GM12875 (cell line): ENCODE measurements around the gene NFKB1.

Experiments used
- H3K4me3 ChIP-seq: one replicate; pipeline ENCODE4 v1.5.1; 2011; ENCODE audit warnings: low read depth, low read length, control low read depth
- TF ChIP-seq, protein P1 (sequence below): IDR thresholded peaks from 2 replicates; pipeline ENCODE4 v1.5.1; 2011; ENCODE audit warnings: low read depth, mild to moderate bottlenecking, control low read depth, inconsistent platforms, low read length, moderate library complexity, borderline replicate concordance; ENCODE audit not compliant: insufficient read depth

NFKB1 gene

DNA sequence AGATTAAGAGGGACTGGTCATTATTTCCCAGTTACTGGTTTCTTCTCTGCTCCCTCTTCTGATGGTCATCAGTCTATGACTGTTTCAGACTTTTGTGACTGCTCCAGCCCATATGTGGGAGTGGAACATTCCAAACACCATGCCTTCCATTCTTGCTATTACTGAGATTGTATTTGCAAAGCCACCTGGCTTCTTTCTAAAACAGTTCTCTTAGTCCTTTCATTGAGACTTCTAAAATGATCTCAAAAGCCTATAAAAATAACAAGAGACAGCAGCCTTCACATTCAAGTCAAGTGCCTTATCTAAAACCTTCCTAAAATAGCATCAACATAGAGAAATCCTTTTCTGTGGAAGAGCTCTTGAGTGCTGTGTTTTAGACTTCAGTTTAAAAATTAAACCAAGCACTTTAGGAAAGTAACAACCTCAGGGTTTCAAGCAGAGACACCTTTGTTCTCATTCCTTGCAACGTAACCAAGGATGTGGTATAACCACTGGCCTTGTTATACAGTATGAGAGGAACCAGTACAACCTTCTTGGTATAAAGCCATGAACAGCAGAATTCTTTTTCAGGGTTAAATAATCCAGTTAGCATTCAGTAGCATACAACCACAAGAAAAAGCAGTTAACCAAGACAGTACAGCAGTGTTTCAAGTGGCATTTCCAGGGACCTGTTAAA is 97.1 kb downstream of the NFKB1 start:
- TF ChIP-seq, protein P1, sequence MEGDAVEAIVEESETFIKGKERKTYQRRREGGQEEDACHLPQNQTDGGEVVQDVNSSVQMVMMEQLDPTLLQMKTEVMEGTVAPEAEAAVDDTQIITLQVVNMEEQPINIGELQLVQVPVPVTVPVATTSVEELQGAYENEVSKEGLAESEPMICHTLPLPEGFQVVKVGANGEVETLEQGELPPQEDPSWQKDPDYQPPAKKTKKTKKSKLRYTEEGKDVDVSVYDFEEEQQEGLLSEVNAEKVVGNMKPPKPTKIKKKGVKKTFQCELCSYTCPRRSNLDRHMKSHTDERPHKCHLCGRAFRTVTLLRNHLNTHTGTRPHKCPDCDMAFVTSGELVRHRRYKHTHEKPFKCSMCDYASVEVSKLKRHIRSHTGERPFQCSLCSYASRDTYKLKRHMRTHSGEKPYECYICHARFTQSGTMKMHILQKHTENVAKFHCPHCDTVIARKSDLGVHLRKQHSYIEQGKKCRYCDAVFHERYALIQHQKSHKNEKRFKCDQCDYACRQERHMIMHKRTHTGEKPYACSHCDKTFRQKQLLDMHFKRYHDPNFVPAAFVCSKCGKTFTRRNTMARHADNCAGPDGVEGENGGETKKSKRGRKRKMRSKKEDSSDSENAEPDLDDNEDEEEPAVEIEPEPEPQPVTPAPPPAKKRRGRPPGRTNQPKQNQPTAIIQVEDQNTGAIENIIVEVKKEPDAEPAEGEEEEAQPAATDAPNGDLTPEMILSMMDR = no peak
- H3K4me3 ChIP-seq = no peak overlapping the region

GRCh38 chr4:102598762-102599374 is 97.7 kb downstream of the NFKB1 start:
- TF ChIP-seq, protein P1 = no peak
- no peak overlapping the region for H3K4me3 ChIP-seq

DNA sequence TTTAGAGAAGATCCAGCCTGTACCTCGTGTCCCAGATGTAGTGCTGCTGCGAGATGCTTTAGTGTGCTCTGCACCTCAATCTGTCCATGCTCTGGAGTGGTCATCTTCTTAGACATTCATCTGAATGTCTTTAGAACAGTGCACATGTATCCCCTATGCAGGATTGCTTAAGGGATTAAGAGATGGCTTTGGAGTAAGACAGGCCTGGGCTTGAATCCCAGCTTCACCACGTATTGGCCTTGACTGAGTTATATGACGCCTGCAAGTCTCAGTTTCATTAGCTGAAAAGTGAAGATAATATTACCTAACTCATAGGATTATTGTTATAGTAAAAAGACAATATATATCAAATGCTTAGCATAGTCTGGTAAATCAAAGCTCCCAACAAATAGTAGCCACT is 98.3 kb downstream of the NFKB1 start:
- TF ChIP-seq, protein P1 = no peak

DNA sequence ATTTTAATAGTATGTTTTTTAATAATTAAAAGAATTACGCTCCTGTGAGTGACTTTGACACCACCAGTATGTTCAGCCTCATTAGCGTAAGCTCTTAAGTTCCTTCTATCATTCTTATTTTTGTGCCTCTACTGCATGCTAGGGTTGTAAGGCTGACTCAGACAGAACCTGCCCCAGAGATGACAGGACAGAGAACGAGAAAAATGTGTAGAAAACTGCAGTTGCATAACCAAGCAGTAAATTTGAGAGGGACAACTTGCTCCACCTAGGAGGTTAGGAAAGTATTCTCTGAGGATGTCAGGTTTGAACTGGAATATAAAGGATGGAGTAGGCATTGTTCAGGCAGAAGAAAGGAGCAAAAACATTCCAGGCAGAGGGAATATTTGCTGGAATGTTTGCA is 98.7 kb downstream of the NFKB1 start:
- H3K4me3 ChIP-seq = no peak overlapping the region
- TF ChIP-seq, protein P1 = no peak

More for the DNA sequence above, 98.3 kb downstream of the NFKB1 start:
- no peak overlapping the region for H3K4me3 ChIP-seq

- TF ChIP-seq, protein P1 = no peak
Measured at GRCh38 chr4:102600689-102601088, 99.5 kb downstream of the NFKB1 start.

GRCh38 chr4:102601586-102602227 is 100.5 kb downstream of the NFKB1 start:
- TF ChIP-seq, protein P1 = no peak
- H3K4me3 ChIP-seq = no peak overlapping the region

More at GRCh38 chr4:102600689-102601088, 99.5 kb downstream of the NFKB1 start:
- no peak overlapping the region for H3K4me3 ChIP-seq

- no peak overlapping the region for H3K4me3 ChIP-seq
- TF ChIP-seq, protein P1 = no peak
Measured at GRCh38 chr4:102604222-102604940, 103.2 kb downstream of the NFKB1 start.
